Measurements from ENCODE around the gene AGR2. TPM values are rescaled to one million over a fixed set of nuclear protein-coding genes. Genes with fewer than 3 reads are reported as not detected.
A peak's percentile ranks its signal among the peaks of the same experiment; 100 is the strongest.

AGR2 gene
- total RNA-seq, 1 donor = not detected

- Histone ChIP-seq H3K79me2 (ENCODE audit: insufficient read depth, low read length) (no peaks in the 10 kb centered on the region), H3K9me3 (ENCODE audit: low read depth, low read length) (no peaks in the 10 kb centered on the region)
- no peak for DNase-seq (ENCODE audit: insufficient read length, low spot score, missing footprints)
These were observed 10.2 kb upstream of the AGR2 start for GRCh38 chr7:16815001-16815400.

DNA sequence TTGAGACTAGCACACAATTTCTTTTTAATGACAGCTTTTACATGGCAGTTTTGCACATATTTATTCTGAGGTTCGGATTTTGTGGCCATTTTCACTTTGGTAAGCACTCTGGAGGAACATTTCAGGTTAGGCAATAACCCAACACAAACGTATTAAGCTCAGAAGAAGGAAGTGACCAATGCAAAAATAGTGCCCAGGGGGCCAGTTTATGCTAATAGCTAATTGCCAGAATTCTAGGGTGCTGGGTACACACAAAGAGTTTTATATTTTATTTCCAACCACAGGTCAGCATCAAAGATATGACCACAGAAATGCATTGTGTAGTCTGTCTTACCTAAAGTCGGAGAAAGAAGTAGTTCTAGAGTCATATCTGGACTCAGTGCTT, 8.4 kb upstream of the AGR2 start:
- H3K4me2 ChIP-seq (ENCODE audit: insufficient read depth, low read length) = peak overlapping the region; percentile 72
- no peak for DNase-seq (ENCODE audit: insufficient read length, low spot score, missing footprints)
- H3K4me1 ChIP-seq (ENCODE audit: insufficient read depth, low read length) = peaks cover 22% of the 10 kb centered on the region

More at GRCh38 chr7:16815001-16815400, 10.2 kb upstream of the AGR2 start:
- no peaks in the 10 kb centered on the region for H3K27me3 ChIP-seq (ENCODE audit: insufficient read depth, low read length)
- no peak overlapping the region for H3K4me2 ChIP-seq (ENCODE audit: insufficient read depth, low read length)
- H3K4me3 ChIP-seq (ENCODE audit: insufficient read depth, low read length) = no peak overlapping the region
- H3K36me3 ChIP-seq (ENCODE audit: insufficient read depth, low read length) = no peaks in the 10 kb centered on the region
- peaks cover 22% of the 10 kb centered on the region for H3K4me1 ChIP-seq (ENCODE audit: insufficient read depth, low read length)
- no peak overlapping the region for H3K27ac ChIP-seq (ENCODE audit: low read depth, low read length)
- TF ChIP-seq, protein P1, sequence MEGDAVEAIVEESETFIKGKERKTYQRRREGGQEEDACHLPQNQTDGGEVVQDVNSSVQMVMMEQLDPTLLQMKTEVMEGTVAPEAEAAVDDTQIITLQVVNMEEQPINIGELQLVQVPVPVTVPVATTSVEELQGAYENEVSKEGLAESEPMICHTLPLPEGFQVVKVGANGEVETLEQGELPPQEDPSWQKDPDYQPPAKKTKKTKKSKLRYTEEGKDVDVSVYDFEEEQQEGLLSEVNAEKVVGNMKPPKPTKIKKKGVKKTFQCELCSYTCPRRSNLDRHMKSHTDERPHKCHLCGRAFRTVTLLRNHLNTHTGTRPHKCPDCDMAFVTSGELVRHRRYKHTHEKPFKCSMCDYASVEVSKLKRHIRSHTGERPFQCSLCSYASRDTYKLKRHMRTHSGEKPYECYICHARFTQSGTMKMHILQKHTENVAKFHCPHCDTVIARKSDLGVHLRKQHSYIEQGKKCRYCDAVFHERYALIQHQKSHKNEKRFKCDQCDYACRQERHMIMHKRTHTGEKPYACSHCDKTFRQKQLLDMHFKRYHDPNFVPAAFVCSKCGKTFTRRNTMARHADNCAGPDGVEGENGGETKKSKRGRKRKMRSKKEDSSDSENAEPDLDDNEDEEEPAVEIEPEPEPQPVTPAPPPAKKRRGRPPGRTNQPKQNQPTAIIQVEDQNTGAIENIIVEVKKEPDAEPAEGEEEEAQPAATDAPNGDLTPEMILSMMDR (IDR thresholded peaks at IDR 0.05; ENCODE audit: extremely low read depth, low read depth, low read length) = no peak
- H4K20me1 ChIP-seq (ENCODE audit: insufficient read depth, low read length) = no peaks in the 10 kb centered on the region
- no peak overlapping the region for H2AFZ ChIP-seq (ENCODE audit: low read length)

GRCh38 chr7:16812542-16813231, 7.9 kb upstream of the AGR2 start:
- Histone ChIP-seq H3K9me3 (ENCODE audit: low read depth, low read length) (no peaks in the 10 kb centered on the region), H3K4me2 (ENCODE audit: insufficient read depth, low read length) (peak overlapping the region; percentile 72), H3K27ac (ENCODE audit: low read depth, low read length) (peak overlapping the region; percentile 50), H3K4me1 (ENCODE audit: insufficient read depth, low read length) (peaks cover 18% of the 10 kb centered on the region), H3K79me2 (ENCODE audit: insufficient read depth, low read length) (no peaks in the 10 kb centered on the region), H2AFZ (ENCODE audit: low read length) (peak overlapping the region; percentile 61), H3K27me3 (ENCODE audit: insufficient read depth, low read length) (no peaks in the 10 kb centered on the region), H3K4me3 (ENCODE audit: insufficient read depth, low read length) (peak overlapping the region; percentile 8), H4K20me1 (ENCODE audit: insufficient read depth, low read length) (no peaks in the 10 kb centered on the region), H3K36me3 (ENCODE audit: insufficient read depth, low read length) (no peaks in the 10 kb centered on the region)
- TF ChIP-seq, protein P1 (IDR thresholded peaks at IDR 0.05; ENCODE audit: extremely low read depth, low read depth, low read length) = no peak
- DNase-seq (ENCODE audit: insufficient read length, low spot score, missing footprints) = no peak

More for the DNA sequence above, 8.4 kb upstream of the AGR2 start:
- no peaks in the 10 kb centered on the region for H3K9me3 ChIP-seq (ENCODE audit: low read depth, low read length)
- TF ChIP-seq, protein P1 (IDR thresholded peaks at IDR 0.05; ENCODE audit: extremely low read depth, low read depth, low read length) = no peak
- no peaks in the 10 kb centered on the region for H3K79me2 ChIP-seq (ENCODE audit: insufficient read depth, low read length)
- H2AFZ ChIP-seq (ENCODE audit: low read length) = peak overlapping the region; percentile 61
- peak overlapping the region; percentile 8 for H3K4me3 ChIP-seq (ENCODE audit: insufficient read depth, low read length)
- no peaks in the 10 kb centered on the region for H3K36me3 ChIP-seq (ENCODE audit: insufficient read depth, low read length)
- peak overlapping the region; percentile 50 for H3K27ac ChIP-seq (ENCODE audit: low read depth, low read length)
- H4K20me1 ChIP-seq (ENCODE audit: insufficient read depth, low read length) = no peaks in the 10 kb centered on the region
- no peaks in the 10 kb centered on the region for H3K27me3 ChIP-seq (ENCODE audit: insufficient read depth, low read length)

DNA sequence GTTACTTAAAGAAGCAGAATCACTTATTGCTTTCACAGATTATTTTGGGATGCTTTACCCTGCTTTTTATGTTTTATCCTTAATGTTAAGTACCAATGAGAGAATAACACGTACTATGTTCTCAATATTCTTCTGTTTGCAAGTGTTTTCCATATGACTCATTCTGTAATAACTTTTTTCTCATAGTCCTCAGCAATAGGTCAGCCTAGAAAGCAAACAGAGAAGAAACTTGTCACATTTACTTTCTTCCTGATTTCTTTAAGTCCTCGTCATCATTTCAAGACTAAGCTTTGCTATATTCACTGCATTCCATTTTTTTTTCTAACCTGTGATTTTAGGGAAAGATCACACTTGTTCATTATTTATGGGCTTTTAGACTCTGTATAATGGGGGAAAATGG, 6.8 kb upstream of the AGR2 start:
- H3K4me2 ChIP-seq (ENCODE audit: insufficient read depth, low read length) = peak overlapping the region; percentile 1
- H3K4me3 ChIP-seq (ENCODE audit: insufficient read depth, low read length) = no peak overlapping the region
- H3K36me3 ChIP-seq (ENCODE audit: insufficient read depth, low read length) = no peaks in the 10 kb centered on the region
- no peaks in the 10 kb centered on the region for H3K9me3 ChIP-seq (ENCODE audit: low read depth, low read length)
- no peaks in the 10 kb centered on the region for H3K79me2 ChIP-seq (ENCODE audit: insufficient read depth, low read length)
- no peaks in the 10 kb centered on the region for H4K20me1 ChIP-seq (ENCODE audit: insufficient read depth, low read length)
- no peak for DNase-seq (ENCODE audit: insufficient read length, low spot score, missing footprints)
- no peak overlapping the region for H2AFZ ChIP-seq (ENCODE audit: low read length)
- H3K27me3 ChIP-seq (ENCODE audit: insufficient read depth, low read length) = no peaks in the 10 kb centered on the region
- TF ChIP-seq, protein P1 (IDR thresholded peaks at IDR 0.05; ENCODE audit: extremely low read depth, low read depth, low read length) = no peak
- H3K27ac ChIP-seq (ENCODE audit: low read depth, low read length) = peak overlapping the region; percentile 46
- peaks cover 17% of the 10 kb centered on the region for H3K4me1 ChIP-seq (ENCODE audit: insufficient read depth, low read length)

All from osteoblast (primary cell).